PFSK-1 (cell line): ENCODE data around the gene CD164L2.

Source experiments
- FOXP2 ChIP-seq: optimal IDR thresholded peaks from 2 replicates; pipeline ENCODE3; 2011; ENCODE audit warnings: borderline replicate concordance, control low read depth, inconsistent platforms; ENCODE audit not compliant: insufficient read depth; ENCODE audit errors: extremely low read length, extremely low read depth
- POLR2AphosphoS5 ChIP-seq: IDR thresholded peaks from 2 replicates; pipeline ENCODE4 v1.6.1; 2012; ENCODE audit warnings: low read depth, mild to moderate bottlenecking, control low read depth, low read length, moderate library complexity
- REST ChIP-seq, 2 experiments: IDR thresholded peaks; 2 replicates each; pipeline versions ENCODE4 v1.6.1 to v1.8.0; 2011 to 2012; ENCODE audit warnings: low read depth in 2 of 2, low read length in 2 of 2, control low read depth in 1 of 2, inconsistent platforms in 1 of 2, mild to moderate bottlenecking in 1 of 2, moderate library complexity in 1 of 2; ENCODE audit not compliant: insufficient read depth in 1 of 2
- SIN3A ChIP-seq: IDR thresholded peaks from 2 replicates; pipeline ENCODE4 v1.6.1; 2012; ENCODE audit warnings: mild to moderate bottlenecking, low read length, moderate library complexity, borderline replicate concordance; ENCODE audit not compliant: insufficient read depth
- TAF1 ChIP-seq: IDR thresholded peaks from 2 replicates; pipeline ENCODE4 v1.6.1; 2012; ENCODE audit warnings: low read length, control low read depth, borderline replicate concordance; ENCODE audit not compliant: insufficient read depth

Gene CD164L2

GRCh38 chr1:27359822-27360158 lies 23.3 kb downstream of the CD164L2 start:
- TF ChIP-seq FOXP2 (no peak), TAF1 (no peak), REST (IDR thresholded peaks at IDR 0.05; ENCODE audit: insufficient read depth in 1 of 2, low read depth in 2 of 2, low read length in 2 of 2) (no peak), SIN3A (no peak), POLR2AphosphoS5 (no peak)

- no peak for TF ChIP-seq FOXP2
- TF ChIP-seq SIN3A: no peak
- no peak for TF ChIP-seq REST (IDR thresholded peaks at IDR 0.05; ENCODE audit: insufficient read depth in 1 of 2, low read depth in 2 of 2, low read length in 2 of 2)
- no peak for TF ChIP-seq POLR2AphosphoS5
- no peak for TF ChIP-seq TAF1
These were observed 24.2 kb downstream of the CD164L2 start for GRCh38 chr1:27358928-27359313.

- no peak for TF ChIP-seq REST (IDR thresholded peaks at IDR 0.05; ENCODE audit: insufficient read depth in 1 of 2, low read depth in 2 of 2, low read length in 2 of 2)
- no peak for TF ChIP-seq FOXP2
These were observed 24.9 kb downstream of the CD164L2 start for GRCh38 chr1:27358038-27358927.

- no peak for TF ChIP-seq FOXP2
- TF ChIP-seq SIN3A: no peak
- TF ChIP-seq TAF1: no peak
- no peak for TF ChIP-seq REST (IDR thresholded peaks at IDR 0.05; ENCODE audit: insufficient read depth in 1 of 2, low read depth in 2 of 2, low read length in 2 of 2)
- TF ChIP-seq POLR2AphosphoS5: no peak
These were observed 25.7 kb downstream of the CD164L2 start for GRCh38 chr1:27357281-27358037.
